Peyer's patch (tissue), 4 donors: ENCODE measurements around the gene PLXNA1.

Experiments used
- CTCF ChIP-seq, 6 experiments: fragments of 450-650 bp in 4 of 6; fragments of 200-600 bp in 2 of 6; sonication (generic) in 1 of 6; IDR thresholded peaks; one replicate each; pipeline ENCODE4 v1.5.1; 2017 to 2019; ENCODE audit warnings: antibody characterized with exemption in 6 of 6, mild to moderate bottlenecking in 3 of 6, moderate library complexity in 1 of 6
- POLR2A ChIP-seq, 2 donors: fragments of 450-650 bp; IDR thresholded peaks; one replicate each; pipeline ENCODE4 v1.5.1; 2017; ENCODE audit warnings: antibody characterized with exemption in 2 of 2, mild to moderate bottlenecking in 2 of 2, moderate library complexity in 2 of 2

GRCh38 chr3:126956361-126956760, 26.6 kb upstream of the PLXNA1 start:
- TF ChIP-seq CTCF (IDR thresholded peaks at IDR 0.05) (no peak), POLR2A (IDR thresholded peaks at IDR 0.05) (no peak)
